Measurements from ENCODE around the gene IDH1.

The IDH1 gene

DNA sequence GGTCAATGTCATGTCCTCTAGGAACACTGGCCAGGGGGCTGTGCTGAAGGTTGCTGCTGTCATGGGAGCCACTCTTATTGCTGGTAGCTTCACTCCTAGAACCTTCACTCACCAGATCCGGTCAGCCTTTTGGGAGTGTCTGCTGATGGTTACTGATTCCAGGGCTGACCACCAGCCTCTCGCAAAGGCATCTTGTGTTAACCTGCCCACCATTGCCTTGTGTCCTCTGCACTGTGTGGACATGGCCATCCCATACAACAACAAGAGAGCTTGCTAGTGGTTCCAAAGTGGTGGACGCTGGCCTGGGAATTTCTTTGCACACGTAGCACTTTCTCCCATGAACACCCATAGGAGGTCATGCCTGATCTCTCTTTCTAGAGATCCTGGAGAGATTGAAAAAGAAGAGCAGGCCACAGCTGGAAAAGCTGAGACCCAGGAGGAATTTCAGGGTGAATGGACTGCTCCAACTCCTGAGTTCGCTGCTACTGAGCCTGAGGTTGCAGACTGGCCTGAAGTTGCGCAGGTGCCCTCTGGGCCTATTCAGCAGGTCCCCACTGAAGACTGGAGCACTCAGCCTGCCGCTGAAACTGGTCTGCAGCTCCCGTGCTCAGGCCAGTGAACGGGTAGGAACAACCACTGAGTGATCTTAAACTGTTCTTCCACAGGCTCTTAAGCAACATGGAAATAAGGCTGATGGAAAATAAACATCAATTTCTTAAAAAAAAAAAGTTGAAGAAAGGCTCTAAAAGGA lies 46.4 kb downstream of the IDH1 start:
- DNase-seq (ENCODE audit: low spot score) (no peak), ATAC-seq (ENCODE audit: low read depth) (no peak)
- H3K4me1 ChIP-seq (ENCODE audit: insufficient read depth, poor library complexity, severe bottlenecking) = no peaks in the 10 kb centered on the region
- TF ChIP-seq, protein P1, sequence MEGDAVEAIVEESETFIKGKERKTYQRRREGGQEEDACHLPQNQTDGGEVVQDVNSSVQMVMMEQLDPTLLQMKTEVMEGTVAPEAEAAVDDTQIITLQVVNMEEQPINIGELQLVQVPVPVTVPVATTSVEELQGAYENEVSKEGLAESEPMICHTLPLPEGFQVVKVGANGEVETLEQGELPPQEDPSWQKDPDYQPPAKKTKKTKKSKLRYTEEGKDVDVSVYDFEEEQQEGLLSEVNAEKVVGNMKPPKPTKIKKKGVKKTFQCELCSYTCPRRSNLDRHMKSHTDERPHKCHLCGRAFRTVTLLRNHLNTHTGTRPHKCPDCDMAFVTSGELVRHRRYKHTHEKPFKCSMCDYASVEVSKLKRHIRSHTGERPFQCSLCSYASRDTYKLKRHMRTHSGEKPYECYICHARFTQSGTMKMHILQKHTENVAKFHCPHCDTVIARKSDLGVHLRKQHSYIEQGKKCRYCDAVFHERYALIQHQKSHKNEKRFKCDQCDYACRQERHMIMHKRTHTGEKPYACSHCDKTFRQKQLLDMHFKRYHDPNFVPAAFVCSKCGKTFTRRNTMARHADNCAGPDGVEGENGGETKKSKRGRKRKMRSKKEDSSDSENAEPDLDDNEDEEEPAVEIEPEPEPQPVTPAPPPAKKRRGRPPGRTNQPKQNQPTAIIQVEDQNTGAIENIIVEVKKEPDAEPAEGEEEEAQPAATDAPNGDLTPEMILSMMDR (IDR thresholded peaks at IDR 0.05; ENCODE audit: poor library complexity, severe bottlenecking) = no peak
- no peaks in the 10 kb centered on the region for H3K27me3 ChIP-seq (ENCODE audit: insufficient read depth, poor library complexity, severe bottlenecking)
- no peaks in the 10 kb centered on the region for H3K9me3 ChIP-seq (ENCODE audit: severe bottlenecking)
- H3K4me3 ChIP-seq (ENCODE audit: severe bottlenecking) = no peak overlapping the region
- H3K36me3 ChIP-seq (ENCODE audit: low read depth) = no peaks in the 10 kb centered on the region
- H3K27ac ChIP-seq (ENCODE audit: poor library complexity, severe bottlenecking) = no peak overlapping the region

DNA sequence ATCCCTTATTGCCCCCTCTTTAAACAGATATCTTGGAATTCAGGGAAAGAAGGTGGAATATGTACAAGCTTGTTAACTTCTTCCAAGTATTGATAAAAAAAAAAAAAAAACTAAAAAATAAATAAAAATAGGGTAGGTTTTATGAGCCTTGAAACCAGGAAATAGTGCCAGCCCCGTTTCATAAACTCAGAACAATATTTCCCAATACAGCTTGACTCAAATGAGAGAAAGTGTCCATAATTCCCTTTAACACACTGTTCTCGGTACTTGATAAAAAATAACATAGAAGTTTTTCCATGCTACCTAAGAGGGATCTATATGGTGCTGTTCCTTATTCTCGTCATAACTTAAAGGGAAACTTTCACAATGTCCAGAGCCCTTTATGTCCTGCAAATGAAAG lies 47.1 kb downstream of the IDH1 start:
- Histone ChIP-seq H3K27me3 (ENCODE audit: insufficient read depth, poor library complexity, severe bottlenecking) (no peaks in the 10 kb centered on the region), H3K27ac (ENCODE audit: poor library complexity, severe bottlenecking) (no peak overlapping the region), H3K4me1 (ENCODE audit: insufficient read depth, poor library complexity, severe bottlenecking) (no peaks in the 10 kb centered on the region), H3K9me3 (ENCODE audit: severe bottlenecking) (no peaks in the 10 kb centered on the region), H3K36me3 (ENCODE audit: low read depth) (no peaks in the 10 kb centered on the region), H3K4me3 (ENCODE audit: severe bottlenecking) (no peak overlapping the region)
- TF ChIP-seq, protein P1 (IDR thresholded peaks at IDR 0.05; ENCODE audit: poor library complexity, severe bottlenecking) = no peak
- DNase-seq (ENCODE audit: low spot score) (no peak), ATAC-seq (ENCODE audit: low read depth) (no peak)

DNA sequence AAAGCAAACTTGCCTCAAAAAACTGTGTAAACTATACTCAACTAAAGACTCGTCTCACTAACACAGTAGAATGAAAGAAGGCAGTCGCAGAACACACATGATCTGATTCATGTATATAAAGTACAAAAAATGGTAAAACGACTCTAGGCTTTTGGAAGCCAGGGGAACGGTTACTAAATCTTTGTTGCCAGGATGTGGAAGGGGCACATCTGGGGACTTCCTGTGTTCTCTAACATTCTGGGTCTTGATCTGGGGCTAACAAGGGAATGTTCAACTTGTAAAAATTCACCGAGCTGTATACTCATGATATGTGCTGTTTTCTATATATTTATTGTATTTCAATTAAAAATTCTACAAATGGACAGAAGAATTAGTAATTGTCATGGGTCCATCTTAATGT lies 50.7 kb downstream of the IDH1 start:
- Histone ChIP-seq H3K9me3 (ENCODE audit: severe bottlenecking) (no peaks in the 10 kb centered on the region), H3K36me3 (ENCODE audit: low read depth) (no peaks in the 10 kb centered on the region), H3K27me3 (ENCODE audit: insufficient read depth, poor library complexity, severe bottlenecking) (no peaks in the 10 kb centered on the region), H3K4me1 (ENCODE audit: insufficient read depth, poor library complexity, severe bottlenecking) (no peaks in the 10 kb centered on the region), H3K4me3 (ENCODE audit: severe bottlenecking) (no peak overlapping the region), H3K27ac (ENCODE audit: poor library complexity, severe bottlenecking) (no peak overlapping the region)
- no peak for DNase-seq (ENCODE audit: low spot score)
- TF ChIP-seq, protein P1 (IDR thresholded peaks at IDR 0.05; ENCODE audit: poor library complexity, severe bottlenecking) = no peak
- ATAC-seq (ENCODE audit: low read depth) = no peak

DNA sequence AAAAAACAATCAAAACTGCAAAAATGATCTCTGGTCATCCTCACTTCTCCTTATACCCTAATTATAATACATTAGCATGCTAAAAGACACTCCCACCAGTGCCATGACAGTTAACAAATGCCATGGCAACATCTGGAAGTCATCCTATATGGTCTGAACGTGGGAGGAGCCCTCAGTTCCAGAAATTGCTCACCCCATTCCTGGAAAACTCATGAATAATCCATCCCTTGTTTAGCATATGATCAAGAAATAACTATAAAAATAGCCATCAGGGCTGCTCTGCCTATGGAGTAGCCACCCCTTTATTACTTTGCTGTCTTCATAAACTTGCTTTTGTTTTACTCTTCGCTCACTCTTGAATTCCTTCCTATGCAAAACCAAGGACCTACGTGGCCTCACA lies 59.3 kb downstream of the IDH1 start:
- no peaks in the 10 kb centered on the region for H3K36me3 ChIP-seq (ENCODE audit: low read depth)
- DNase-seq (ENCODE audit: low spot score) (no peak), ATAC-seq (ENCODE audit: low read depth) (no peak)
- TF ChIP-seq, protein P1 (IDR thresholded peaks at IDR 0.05; ENCODE audit: poor library complexity, severe bottlenecking) = no peak
- H3K4me3 ChIP-seq (ENCODE audit: severe bottlenecking) = no peak overlapping the region
- H3K4me1 ChIP-seq (ENCODE audit: insufficient read depth, poor library complexity, severe bottlenecking) = peaks cover 4% of the 10 kb centered on the region
- no peaks in the 10 kb centered on the region for H3K27me3 ChIP-seq (ENCODE audit: insufficient read depth, poor library complexity, severe bottlenecking)
- H3K27ac ChIP-seq (ENCODE audit: poor library complexity, severe bottlenecking) = no peak overlapping the region
- no peaks in the 10 kb centered on the region for H3K9me3 ChIP-seq (ENCODE audit: severe bottlenecking)

DNA sequence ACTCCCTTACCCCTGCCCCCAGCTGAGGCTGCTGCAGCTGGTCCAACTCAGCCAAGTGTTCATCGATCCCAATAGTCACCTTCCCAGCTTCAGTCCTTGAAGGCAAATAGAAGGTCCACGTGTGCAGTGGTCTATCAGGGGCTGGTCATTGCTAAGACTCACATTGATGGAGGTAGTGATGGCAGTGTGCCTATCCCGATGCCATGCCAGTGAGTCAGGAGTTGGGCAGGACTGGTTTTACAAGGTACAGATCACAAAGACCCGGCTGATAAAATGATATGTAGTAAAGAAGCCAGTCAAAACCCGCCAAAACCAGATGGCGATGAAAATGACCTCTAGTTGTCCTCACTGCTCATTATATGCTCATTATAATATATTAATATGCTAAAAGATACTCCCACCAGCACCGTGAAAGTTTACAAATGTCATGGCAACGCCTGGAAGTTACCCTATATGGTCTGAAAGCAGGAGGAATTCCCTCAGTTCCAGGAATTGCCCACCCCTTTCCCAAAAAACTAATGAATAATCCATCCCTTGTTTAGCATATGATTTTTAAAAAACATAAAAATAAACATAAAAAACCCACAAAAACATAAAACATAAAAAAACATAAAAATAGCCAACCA lies 62.1 kb downstream of the IDH1 start:
- Histone ChIP-seq H3K27ac (ENCODE audit: poor library complexity, severe bottlenecking) (no peak overlapping the region), H3K36me3 (ENCODE audit: low read depth) (no peaks in the 10 kb centered on the region), H3K27me3 (ENCODE audit: insufficient read depth, poor library complexity, severe bottlenecking) (no peaks in the 10 kb centered on the region), H3K4me3 (ENCODE audit: severe bottlenecking) (no peak overlapping the region), H3K4me1 (ENCODE audit: insufficient read depth, poor library complexity, severe bottlenecking) (peaks cover 4% of the 10 kb centered on the region), H3K9me3 (ENCODE audit: severe bottlenecking) (no peaks in the 10 kb centered on the region)
- TF ChIP-seq, protein P1 (IDR thresholded peaks at IDR 0.05; ENCODE audit: poor library complexity, severe bottlenecking) = no peak
- DNase-seq (ENCODE audit: low spot score) (no peak), ATAC-seq (ENCODE audit: low read depth) (peak; percentile 42; the same call in 2 of the 3 replicates)
